PFSK-1 (cell line): ENCODE data around the gene HCN4.

Source experiments
- POLR2AphosphoS5 ChIP-seq: IDR thresholded peaks from 2 replicates; pipeline ENCODE4 v1.6.1; 2012; ENCODE audit warnings: low read depth, mild to moderate bottlenecking, control low read depth, low read length, moderate library complexity
- TAF1 ChIP-seq: IDR thresholded peaks from 2 replicates; pipeline ENCODE4 v1.6.1; 2012; ENCODE audit warnings: low read length, control low read depth, borderline replicate concordance; ENCODE audit not compliant: insufficient read depth
- TF ChIP-seq, protein P1 (sequence below), 2 experiments: IDR thresholded peaks; 2 replicates each; pipeline versions ENCODE4 v1.6.1 to v1.8.0; 2011 to 2012; ENCODE audit warnings: low read depth in 2 of 2, low read length in 2 of 2, control low read depth in 1 of 2, inconsistent platforms in 1 of 2, mild to moderate bottlenecking in 1 of 2, moderate library complexity in 1 of 2; ENCODE audit not compliant: insufficient read depth in 1 of 2

DNA sequence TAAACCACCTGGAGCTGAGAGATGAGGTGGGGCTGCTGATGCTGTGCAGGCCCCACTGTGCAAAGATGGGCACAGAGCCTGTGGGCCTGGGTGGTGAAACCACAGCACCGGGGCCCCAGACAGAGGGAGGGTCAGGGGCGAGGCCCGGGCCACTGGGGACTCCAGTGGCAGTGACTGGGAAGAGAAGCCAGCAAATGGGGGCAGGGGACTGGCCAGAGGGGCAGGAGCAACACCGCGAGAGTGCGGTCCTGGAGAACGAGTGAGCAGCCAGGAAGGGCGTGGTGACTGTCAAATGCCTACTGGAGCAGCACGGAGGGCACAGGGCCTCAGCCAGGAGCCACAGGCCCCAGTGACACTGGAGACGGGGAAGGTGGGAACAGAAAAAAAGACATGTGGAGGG is 39.8 kb downstream of the HCN4 start:
- TF ChIP-seq, protein P1, sequence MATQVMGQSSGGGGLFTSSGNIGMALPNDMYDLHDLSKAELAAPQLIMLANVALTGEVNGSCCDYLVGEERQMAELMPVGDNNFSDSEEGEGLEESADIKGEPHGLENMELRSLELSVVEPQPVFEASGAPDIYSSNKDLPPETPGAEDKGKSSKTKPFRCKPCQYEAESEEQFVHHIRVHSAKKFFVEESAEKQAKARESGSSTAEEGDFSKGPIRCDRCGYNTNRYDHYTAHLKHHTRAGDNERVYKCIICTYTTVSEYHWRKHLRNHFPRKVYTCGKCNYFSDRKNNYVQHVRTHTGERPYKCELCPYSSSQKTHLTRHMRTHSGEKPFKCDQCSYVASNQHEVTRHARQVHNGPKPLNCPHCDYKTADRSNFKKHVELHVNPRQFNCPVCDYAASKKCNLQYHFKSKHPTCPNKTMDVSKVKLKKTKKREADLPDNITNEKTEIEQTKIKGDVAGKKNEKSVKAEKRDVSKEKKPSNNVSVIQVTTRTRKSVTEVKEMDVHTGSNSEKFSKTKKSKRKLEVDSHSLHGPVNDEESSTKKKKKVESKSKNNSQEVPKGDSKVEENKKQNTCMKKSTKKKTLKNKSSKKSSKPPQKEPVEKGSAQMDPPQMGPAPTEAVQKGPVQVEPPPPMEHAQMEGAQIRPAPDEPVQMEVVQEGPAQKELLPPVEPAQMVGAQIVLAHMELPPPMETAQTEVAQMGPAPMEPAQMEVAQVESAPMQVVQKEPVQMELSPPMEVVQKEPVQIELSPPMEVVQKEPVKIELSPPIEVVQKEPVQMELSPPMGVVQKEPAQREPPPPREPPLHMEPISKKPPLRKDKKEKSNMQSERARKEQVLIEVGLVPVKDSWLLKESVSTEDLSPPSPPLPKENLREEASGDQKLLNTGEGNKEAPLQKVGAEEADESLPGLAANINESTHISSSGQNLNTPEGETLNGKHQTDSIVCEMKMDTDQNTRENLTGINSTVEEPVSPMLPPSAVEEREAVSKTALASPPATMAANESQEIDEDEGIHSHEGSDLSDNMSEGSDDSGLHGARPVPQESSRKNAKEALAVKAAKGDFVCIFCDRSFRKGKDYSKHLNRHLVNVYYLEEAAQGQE (IDR thresholded peaks at IDR 0.05; ENCODE audit: insufficient read depth in 1 of 2, low read depth in 2 of 2, low read length in 2 of 2), result no peak
- TF ChIP-seq POLR2AphosphoS5 (no peak), TAF1 (no peak)
